K562 (cell line): ENCODE results near the gene EGR4. TPM values are rescaled to one million over a fixed set of nuclear protein-coding genes. Genes with fewer than 3 reads are reported as not detected.
A peak's percentile ranks its signal among the peaks of the same experiment; 100 is the strongest.

Experiments
- CREB1 ChIP-seq, 2 experiments: sonication (generic) in 1 of 2; formaldehyde crosslinking in 1 of 2; IDR thresholded peaks; 2 replicates each; pipeline versions ENCODE4 v1.6.1 to v1.8.0; 2012 to 2022; ENCODE audit warnings: inconsistent platforms in 1 of 2, mild to moderate bottlenecking in 1 of 2, missing genetic modification reagents in 1 of 2, moderate library complexity in 1 of 2
- CREM ChIP-seq: IDR thresholded peaks from 2 replicates; pipeline ENCODE4 v1.6.1; 2014; ENCODE audit warnings: antibody characterized with exemption, low read depth
- L3MBTL2 ChIP-seq: fragments of 450-650 bp; IDR thresholded peaks from 2 replicates; pipeline ENCODE4 v1.6.1; 2016; ENCODE audit warnings: mild to moderate bottlenecking, moderate library complexity
- NRF1 ChIP-seq, 2 experiments: fragments of 450-650 bp; IDR thresholded peaks in 1 of 2; conservative IDR thresholded peaks in 1 of 2; 2 replicates each; pipeline ENCODE4 v1.6.1; 2014; ENCODE audit warnings: mild to moderate bottlenecking in 2 of 2
- PCBP2 ChIP-seq: fragments of 200-400 bp; formaldehyde crosslinking; IDR thresholded peaks from 2 replicates; pipeline ENCODE4 v1.6.1; 2018; ENCODE audit warnings: low read length, low read depth, mild to moderate bottlenecking, moderate library complexity; ENCODE audit not compliant: poor library complexity, severe bottlenecking
- RCOR1 ChIP-seq, 2 experiments: IDR thresholded peaks; 2 replicates each; pipeline ENCODE4 v1.6.1; 2012; ENCODE audit warnings: low read depth in 2 of 2, low read length in 2 of 2, borderline replicate concordance in 1 of 2, improper control_type of control experiment in 1 of 2
- SIRT6 ChIP-seq: IDR thresholded peaks from one replicate; pipeline ENCODE4 v1.6.1; 2012; ENCODE audit warnings: low read depth, mild to moderate bottlenecking, control low read depth, inconsistent platforms, low read length, moderate library complexity
- SMC3 ChIP-seq: conservative IDR thresholded peaks from 2 replicates; pipeline ENCODE4 v1.6.1; 2011; ENCODE audit warnings: low read depth, low read length, improper control_type of control experiment; ENCODE audit not compliant: insufficient read depth
- TCF7L2 ChIP-seq: fragments of 150-350 bp; IDR thresholded peaks from 2 replicates; pipeline ENCODE4 v1.6.1; 2016; ENCODE audit warnings: low read depth, mild to moderate bottlenecking, low read length, moderate library complexity
- TCFL5 ChIP-seq: fragments of 250-450 bp; sonication (Bioruptor Pico); conservative IDR thresholded peaks from 2 replicates; pipeline ENCODE4 v1.6.1; 2021; ENCODE audit warnings: mild to moderate bottlenecking, moderate library complexity, matching md5 sums
- polyA plus RNA-seq, 8 experiments: library from polyadenylated mRNA; depleted of rRNA in 4 of 8; stranded (reverse) in 5 of 8; unstranded in 3 of 8; fragments of >200 nt; fragmentation: Nextera tagmentation in 2 of 8; fragmentation: Illumina TruSeq in 1 of 8; extraction: Ambion mirVana in 2 of 8; extraction: Trizol in 1 of 8; gene quantifications; 2 replicates each; pipeline versions ENCODE4 v1.2.1 to v1.2.3, GENCODE V29; 2011 to 2014; ENCODE audit warnings: inconsistent platforms in 1 of 8, missing spikeins in 1 of 8
- total RNA-seq, 7 experiments: library from RNA; depleted of rRNA in 6 of 7; stranded (reverse); fragments of >200 nt in 6 of 7; fragmentation: Illumina TruSeq in 2 of 7; extraction: Trizol in 2 of 7; gene quantifications; 2 replicates each; pipeline versions ENCODE4 v1.2.1 to v1.2.3, GENCODE V29; 2011 to 2021; ENCODE audit warnings: low replicate concordance in 1 of 7
- TF ChIP-seq, protein P1 (sequence below), 2 experiments: fragments of 450-650 bp; formaldehyde crosslinking in 1 of 2; IDR thresholded peaks; 2 replicates each; pipeline versions ENCODE4 v1.4.0 to v1.6.1; 2014 to 2020; ENCODE audit warnings: mild to moderate bottlenecking in 2 of 2, borderline replicate concordance in 1 of 2, low read depth in 1 of 2
- TF ChIP-seq, protein P2 (sequence below): fragments of 450-650 bp; formaldehyde crosslinking; IDR thresholded peaks from 2 replicates; pipeline ENCODE4 v1.4.0; 2020; ENCODE audit warnings: mild to moderate bottlenecking
- TF ChIP-seq, protein P3 (sequence below): sonication (generic); formaldehyde crosslinking; IDR thresholded peaks from 2 replicates; pipeline ENCODE4 v1.8.1; 2023; ENCODE audit warnings: mild to moderate bottlenecking, missing genetic modification reagents
- TF ChIP-seq, protein P4 (sequence below), 3 experiments: IDR thresholded peaks in 2 of 3; conservative IDR thresholded peaks in 1 of 3; 2 replicates each; pipeline ENCODE4 v1.5.1; 2011 to 2012; ENCODE audit warnings: low read length in 3 of 3, mild to moderate bottlenecking in 3 of 3, control low read depth in 2 of 3, improper control_type of control experiment in 1 of 3, inconsistent platforms in 1 of 3, low read depth in 1 of 3, mixed read lengths in 1 of 3, moderate library complexity in 1 of 3; ENCODE audit not compliant: insufficient read depth in 2 of 3

The EGR4 gene
- total and polyA plus RNA-seq, 9 of the 15 experiments (the other 6 are each of a cell fraction or from before 2014, with no cell fraction given), result not detected

DNA sequence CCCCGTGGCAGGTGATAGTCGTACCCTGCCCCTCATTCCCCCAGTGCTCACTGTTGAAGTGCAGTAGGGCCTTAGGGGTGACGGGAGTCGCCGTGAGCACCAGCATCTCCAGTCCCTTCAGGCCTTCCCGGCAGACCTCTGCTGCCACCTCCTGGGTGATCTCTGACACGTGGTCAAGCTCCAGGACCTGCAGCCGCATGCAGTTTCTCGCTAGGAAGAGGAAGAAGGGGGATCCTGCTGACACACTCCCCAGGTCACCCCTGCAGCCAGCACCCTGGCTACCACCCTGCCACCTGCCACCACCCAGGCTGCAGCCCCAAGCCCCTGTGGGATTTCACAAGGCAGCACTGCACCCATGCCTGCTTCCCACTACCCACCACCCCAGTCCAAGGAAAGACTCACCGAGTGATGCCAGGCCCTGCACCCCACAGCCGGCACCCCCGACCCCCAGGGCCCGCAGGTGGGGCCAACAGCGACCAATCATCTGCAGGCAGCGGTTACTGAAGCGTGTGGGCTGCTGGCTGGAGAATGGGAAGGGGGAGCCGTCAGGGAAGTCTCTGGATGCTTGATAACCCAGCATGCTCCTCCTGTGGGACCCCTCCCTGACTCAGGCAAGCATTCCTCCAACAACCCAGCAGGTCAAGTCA, 32.9 kb downstream of the EGR4 start (continued):
- no peak for TF ChIP-seq TCFL5
- TF ChIP-seq, protein P1, sequence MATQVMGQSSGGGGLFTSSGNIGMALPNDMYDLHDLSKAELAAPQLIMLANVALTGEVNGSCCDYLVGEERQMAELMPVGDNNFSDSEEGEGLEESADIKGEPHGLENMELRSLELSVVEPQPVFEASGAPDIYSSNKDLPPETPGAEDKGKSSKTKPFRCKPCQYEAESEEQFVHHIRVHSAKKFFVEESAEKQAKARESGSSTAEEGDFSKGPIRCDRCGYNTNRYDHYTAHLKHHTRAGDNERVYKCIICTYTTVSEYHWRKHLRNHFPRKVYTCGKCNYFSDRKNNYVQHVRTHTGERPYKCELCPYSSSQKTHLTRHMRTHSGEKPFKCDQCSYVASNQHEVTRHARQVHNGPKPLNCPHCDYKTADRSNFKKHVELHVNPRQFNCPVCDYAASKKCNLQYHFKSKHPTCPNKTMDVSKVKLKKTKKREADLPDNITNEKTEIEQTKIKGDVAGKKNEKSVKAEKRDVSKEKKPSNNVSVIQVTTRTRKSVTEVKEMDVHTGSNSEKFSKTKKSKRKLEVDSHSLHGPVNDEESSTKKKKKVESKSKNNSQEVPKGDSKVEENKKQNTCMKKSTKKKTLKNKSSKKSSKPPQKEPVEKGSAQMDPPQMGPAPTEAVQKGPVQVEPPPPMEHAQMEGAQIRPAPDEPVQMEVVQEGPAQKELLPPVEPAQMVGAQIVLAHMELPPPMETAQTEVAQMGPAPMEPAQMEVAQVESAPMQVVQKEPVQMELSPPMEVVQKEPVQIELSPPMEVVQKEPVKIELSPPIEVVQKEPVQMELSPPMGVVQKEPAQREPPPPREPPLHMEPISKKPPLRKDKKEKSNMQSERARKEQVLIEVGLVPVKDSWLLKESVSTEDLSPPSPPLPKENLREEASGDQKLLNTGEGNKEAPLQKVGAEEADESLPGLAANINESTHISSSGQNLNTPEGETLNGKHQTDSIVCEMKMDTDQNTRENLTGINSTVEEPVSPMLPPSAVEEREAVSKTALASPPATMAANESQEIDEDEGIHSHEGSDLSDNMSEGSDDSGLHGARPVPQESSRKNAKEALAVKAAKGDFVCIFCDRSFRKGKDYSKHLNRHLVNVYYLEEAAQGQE (IDR thresholded peaks at IDR 0.05; ENCODE audit: borderline replicate concordance), result peak; percentile 57
- TF ChIP-seq, protein P1 (CRISPR knock-in tag; IDR thresholded peaks at IDR 0.05; ENCODE audit: low read depth), result no peak
- TF ChIP-seq CREM, result peak; percentile 54
- TF ChIP-seq, protein P2, sequence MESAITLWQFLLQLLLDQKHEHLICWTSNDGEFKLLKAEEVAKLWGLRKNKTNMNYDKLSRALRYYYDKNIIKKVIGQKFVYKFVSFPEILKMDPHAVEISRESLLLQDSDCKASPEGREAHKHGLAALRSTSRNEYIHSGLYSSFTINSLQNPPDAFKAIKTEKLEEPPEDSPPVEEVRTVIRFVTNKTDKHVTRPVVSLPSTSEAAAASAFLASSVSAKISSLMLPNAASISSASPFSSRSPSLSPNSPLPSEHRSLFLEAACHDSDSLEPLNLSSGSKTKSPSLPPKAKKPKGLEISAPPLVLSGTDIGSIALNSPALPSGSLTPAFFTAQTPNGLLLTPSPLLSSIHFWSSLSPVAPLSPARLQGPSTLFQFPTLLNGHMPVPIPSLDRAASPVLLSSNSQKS (CRISPR knock-in tag), result no peak
- TF ChIP-seq NRF1 (conservative IDR thresholded peaks at IDR 0.05 in 1 of 2, IDR thresholded peaks at IDR 0.05 in 1 of 2), result 0 out of 4 replicates have a peak, but pooled peaks of 1 of the 2 experiments have one; percentile 19
- TF ChIP-seq L3MBTL2, result 0 out of 2 replicates have a peak, but pooled peaks have one; percentile 12
- no peak for TF ChIP-seq TCF7L2
- peak in 1 of 2 experiments; percentile 66; a peak in 1 of 4 replicates for TF ChIP-seq RCOR1 (IDR thresholded peaks at IDR 0.05; ENCODE audit: borderline replicate concordance in 1 of 2, low read depth in 2 of 2, low read length in 2 of 2)
- TF ChIP-seq CREB1 (IDR thresholded peaks at IDR 0.05), result no peak
- TF ChIP-seq CREB1 (CRISPR knock-in tag; IDR thresholded peaks at IDR 0.05), result 0 out of 2 replicates have a peak, but pooled peaks have one; percentile 15
- TF ChIP-seq, protein P3, sequence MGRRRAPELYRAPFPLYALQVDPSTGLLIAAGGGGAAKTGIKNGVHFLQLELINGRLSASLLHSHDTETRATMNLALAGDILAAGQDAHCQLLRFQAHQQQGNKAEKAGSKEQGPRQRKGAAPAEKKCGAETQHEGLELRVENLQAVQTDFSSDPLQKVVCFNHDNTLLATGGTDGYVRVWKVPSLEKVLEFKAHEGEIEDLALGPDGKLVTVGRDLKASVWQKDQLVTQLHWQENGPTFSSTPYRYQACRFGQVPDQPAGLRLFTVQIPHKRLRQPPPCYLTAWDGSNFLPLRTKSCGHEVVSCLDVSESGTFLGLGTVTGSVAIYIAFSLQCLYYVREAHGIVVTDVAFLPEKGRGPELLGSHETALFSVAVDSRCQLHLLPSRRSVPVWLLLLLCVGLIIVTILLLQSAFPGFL (CRISPR knock-in tag), result no peak
- no peak for TF ChIP-seq PCBP2
- TF ChIP-seq, protein P4, sequence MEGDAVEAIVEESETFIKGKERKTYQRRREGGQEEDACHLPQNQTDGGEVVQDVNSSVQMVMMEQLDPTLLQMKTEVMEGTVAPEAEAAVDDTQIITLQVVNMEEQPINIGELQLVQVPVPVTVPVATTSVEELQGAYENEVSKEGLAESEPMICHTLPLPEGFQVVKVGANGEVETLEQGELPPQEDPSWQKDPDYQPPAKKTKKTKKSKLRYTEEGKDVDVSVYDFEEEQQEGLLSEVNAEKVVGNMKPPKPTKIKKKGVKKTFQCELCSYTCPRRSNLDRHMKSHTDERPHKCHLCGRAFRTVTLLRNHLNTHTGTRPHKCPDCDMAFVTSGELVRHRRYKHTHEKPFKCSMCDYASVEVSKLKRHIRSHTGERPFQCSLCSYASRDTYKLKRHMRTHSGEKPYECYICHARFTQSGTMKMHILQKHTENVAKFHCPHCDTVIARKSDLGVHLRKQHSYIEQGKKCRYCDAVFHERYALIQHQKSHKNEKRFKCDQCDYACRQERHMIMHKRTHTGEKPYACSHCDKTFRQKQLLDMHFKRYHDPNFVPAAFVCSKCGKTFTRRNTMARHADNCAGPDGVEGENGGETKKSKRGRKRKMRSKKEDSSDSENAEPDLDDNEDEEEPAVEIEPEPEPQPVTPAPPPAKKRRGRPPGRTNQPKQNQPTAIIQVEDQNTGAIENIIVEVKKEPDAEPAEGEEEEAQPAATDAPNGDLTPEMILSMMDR (IDR thresholded peaks at IDR 0.05 in 2 of 3, conservative IDR thresholded peaks at IDR 0.05 in 1 of 3; ENCODE audit: insufficient read depth in 2 of 3, low read depth in 1 of 3, low read length in 3 of 3), result peak; percentile 80 to 84 (median 80)
- TF ChIP-seq SIRT6, result no peak
- TF ChIP-seq SMC3, result peak; percentile 71
